GDM1 (cell line): ENCODE results near the gene TASOR2.

Source experiments
- DNase-seq: peaks from one replicate; lab custom pipeline; 2025; lab: John Stamatoyannopoulos, UW

Gene TASOR2

DNA sequence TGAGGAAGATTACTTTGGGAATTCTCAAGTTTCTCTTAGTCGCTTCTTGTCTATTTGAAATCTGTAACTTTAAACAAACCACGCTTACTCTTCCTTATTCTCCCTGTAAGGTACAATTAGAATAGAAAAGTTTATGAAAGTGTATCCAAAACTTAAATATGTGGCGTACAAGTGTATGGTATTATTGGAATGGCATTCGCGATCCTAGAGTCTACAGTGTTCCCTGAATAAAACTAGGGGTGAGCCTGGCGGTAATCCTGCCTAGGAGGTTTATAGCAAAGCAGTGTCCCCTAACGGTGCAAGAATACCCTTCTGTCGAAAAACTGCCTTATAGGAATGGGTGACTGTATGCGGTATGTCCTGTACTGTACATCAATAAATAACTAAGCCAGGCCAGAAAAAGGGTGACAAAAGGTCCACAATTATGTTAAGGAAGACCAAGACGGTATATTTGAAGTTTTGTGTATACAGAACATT, 1.2 kb downstream of the TASOR2 start:
- DNase-seq: no peak

DNA sequence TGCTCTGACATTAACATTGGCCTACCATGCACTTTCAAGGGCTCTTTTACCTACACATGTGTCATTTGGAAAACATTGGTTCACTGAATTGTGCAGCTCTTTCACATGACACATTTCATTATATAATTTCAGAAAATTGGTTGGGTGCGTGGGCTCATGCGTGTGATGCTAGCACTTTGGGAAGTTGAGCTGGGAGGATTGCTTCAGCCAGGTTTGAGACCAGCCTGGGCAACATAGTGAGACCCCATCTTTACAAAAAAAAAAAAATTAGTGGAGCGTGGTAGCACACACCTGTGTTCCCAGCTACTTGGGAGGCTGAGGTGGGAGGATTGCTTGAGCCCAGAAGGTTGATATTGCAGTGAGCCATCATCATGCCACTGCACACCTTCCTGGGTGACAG, 3.9 kb downstream of the TASOR2 start:
- DNase-seq: no peak

DNA sequence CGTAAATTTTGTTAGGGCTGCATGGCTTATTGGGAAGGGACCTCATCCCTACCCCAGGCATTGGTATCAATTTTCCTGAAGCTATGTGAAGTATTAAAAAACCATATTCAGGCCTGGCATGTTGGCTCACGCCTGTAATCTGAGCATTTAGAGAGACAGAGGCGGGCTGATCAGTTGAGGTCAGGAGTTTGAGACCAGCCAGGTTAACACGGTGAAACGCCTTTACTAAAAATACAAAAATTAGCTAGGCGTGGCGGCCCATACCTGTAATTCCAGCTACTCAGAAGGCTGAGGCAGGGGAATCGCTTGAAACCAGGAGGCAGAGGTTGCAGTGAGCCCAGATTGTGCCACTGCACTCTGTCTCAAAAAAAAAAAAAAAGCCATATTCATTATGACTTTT, 7.1 kb downstream of the TASOR2 start:
- no peak for DNase-seq

- peak; percentile 21 for DNase-seq
Measured at GRCh38 chr10:5692461-5693358, 8.1 kb downstream of the TASOR2 start.

- DNase-seq: no peak
Measured at GRCh38 chr10:5694573-5694972, 9.9 kb downstream of the TASOR2 start.

DNA sequence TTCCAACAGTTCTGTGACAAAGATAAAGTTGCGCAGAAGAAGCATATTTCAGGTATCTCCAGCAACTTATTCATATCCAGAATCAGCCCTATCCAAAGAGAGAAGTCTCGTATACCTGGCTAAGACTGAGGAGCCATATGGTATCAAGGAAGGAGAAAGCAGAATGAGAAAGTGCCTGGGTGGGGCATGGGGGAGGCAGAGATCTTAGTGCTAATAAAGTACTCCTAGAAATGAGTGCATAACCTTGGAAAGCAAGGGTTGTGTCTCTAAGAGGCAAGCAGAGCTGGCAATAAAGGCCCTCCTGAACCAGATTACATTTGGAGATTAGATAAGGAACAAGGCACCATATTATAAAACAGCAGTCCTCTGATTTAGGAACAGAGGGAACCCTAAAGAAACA, 12.7 kb downstream of the TASOR2 start:
- DNase-seq: no peak

DNA sequence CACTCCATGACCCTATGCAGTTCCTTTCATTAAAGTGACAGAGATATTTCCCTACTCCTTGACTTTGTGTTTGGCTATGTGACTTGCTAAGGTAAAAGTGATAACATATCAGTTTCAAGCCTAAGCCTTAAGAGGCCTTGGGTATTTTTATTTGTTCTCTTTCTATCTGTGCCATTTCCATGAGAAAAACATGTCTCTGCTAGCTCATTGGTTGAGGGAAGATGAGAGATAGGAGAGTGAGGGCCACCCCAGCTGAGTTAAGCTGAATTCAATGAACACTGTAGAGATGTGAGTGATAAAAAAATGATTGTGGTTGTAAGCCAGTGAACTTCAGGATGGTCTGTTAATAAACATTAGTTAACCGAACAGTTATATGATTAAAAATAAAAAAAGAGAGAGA, 13.4 kb downstream of the TASOR2 start:
- no peak for DNase-seq

GRCh38 chr10:5708356-5708755, 23.7 kb downstream of the TASOR2 start:
- no peak for DNase-seq

GRCh38 chr10:5709865-5710264, 25.2 kb downstream of the TASOR2 start:
- no peak for DNase-seq

GRCh38 chr10:5710859-5711258, 26.2 kb downstream of the TASOR2 start:
- DNase-seq: no peak

GRCh38 chr10:5711642-5712041, 27.0 kb downstream of the TASOR2 start:
- DNase-seq: no peak

DNA sequence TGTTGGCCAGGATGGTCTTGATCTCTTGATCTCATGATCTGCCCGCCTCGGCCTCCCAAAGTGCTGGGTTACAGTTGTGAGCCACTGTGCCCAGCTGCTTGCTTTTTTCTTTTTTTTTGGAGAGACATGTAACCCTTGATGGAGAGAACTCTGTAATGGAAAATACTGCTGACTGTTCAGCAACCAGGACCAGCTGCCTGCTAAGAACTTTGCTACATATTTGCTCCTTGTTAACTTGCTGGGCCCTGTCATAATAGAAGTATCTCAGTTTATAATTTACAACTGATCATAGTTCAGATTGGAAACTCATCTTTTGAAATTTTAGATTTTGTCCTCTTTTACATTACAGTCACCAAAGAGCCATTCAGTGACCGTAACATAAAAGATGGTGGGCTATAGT, 34.9 kb downstream of the TASOR2 start:
- DNase-seq: no peak

DNA sequence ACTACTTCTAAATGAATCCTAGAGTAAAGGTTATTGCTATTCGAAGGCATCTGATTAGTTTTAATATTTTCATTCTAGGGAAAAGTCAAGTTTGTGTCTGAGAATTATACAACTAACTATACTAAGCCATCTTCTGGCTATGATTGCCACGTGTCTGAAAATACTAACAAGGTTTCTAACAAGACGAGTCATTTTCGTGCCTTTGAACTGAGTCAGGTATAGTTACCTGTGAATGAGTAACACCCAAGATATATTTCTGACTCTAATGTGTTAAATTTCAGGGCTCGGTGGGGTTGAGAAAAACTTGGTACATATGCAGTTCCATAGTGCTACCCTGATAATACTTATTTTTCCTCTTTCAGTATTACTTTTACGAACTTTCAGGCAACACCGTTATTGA, 35.5 kb downstream of the TASOR2 start:
- no peak for DNase-seq

DNA sequence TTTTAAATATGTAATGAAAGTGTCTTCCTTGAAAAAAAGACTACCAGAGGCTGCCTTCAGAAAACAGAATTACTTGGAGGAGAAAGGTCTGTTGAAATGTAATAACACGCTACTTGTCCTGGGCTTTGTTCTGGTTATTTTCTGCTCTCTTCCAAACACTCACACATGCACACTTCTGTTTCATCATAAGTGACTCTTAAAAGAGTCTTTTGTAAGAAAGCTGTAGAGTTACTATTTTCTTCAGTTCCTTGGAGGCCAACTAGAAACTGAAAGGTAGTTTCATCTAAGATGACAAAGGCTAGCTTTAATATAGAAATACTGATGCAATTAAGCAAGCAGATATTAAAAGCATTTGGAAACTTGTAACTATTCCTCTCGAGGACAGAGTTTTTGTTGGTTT, 39.1 kb downstream of the TASOR2 start:
- no peak for DNase-seq

DNA sequence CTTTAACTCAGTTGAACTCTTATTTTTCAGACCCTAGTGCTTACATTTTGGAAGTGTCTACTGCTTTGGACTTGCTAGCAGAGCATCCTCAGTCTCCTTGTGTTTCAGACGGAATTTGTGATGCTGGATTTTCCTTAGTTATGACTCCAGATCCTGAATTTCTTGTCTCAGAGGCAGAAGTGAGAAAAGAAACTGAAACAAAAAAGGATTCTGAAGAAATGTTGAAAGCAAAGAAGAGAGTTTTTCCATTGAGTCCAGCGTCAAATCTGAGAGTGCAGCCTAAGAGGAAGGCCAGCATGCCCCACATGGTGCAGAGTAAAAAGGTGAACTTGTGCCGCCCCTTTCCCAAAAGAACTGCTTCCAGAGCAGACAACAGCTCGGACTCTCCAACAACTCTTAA, 46.1 kb downstream of the TASOR2 start:
- DNase-seq: no peak

- no peak for DNase-seq
Measured at GRCh38 chr10:5731559-5731958, 46.9 kb downstream of the TASOR2 start.

GRCh38 chr10:5732141-5732540, 47.5 kb downstream of the TASOR2 start:
- DNase-seq: no peak
